HG02973 (cell line): ENCODE data around the gene GPR39.
"Not testable (repeated sequence)": the region's sequence is repeated elsewhere in the genome, so short reads cannot be mapped to it uniquely, and the experiment has no call there.

Source experiments
- ATAC-seq: cut with Tn5 transposase; IDR thresholded peaks from one replicate; pipeline ENCODE4 v1.9.1; 2021; ENCODE audit warnings: moderate library complexity; ENCODE audit not compliant: unreplicated experiment

GPR39 gene

DNA sequence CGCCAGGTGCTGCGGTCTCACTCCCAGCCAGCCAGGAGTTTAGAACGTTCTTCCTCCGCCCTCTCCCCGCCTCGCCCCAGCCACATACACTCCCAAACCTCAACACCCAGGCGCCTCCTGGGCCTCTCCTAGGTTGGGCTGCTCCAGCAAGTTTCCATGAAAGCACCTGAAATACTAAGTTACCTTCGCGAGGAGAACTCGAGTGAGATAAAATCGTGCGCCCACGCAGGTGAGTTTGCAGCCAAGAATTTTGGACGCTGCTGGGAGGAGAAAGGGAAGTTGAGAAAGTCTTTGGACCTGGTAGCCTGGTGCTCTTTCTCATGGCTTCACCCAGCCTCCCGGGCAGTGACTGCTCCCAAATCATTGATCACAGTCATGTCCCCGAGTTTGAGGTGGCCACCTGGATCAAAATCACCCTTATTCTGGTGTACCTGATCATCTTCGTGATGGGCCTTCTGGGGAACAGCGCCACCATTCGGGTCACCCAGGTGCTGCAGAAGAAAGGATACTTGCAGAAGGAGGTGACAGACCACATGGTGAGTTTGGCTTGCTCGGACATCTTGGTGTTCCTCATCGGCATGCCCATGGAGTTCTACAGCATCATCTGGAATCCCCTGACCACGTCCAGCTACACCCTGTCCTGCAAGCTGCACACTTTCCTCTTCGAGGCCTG, at the start of gene GPR39:
TSS of gene GPR39 (plus strand) at position 83 of the 673 bp plus-strand sequence.
- no peak for ATAC-seq

DNA sequence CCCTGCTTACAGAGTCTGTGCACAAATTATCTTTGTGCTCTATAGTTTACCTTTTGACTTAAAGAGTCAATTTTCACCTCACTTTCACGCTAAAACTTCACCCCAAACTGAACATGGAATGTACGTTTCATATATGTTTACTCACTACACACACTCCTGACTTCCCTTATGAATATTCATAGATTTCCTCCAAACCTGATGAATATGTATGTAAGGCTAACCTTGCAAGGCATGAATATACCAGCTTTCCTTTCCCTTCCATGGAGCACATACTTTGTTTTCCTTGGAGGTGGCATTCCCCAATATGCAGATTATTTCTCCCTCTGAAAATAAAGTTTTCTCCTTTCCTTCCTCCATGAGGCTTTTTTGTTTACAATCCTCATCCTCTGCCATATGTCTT, 48.4 kb upstream of the GPR39 start:
- no peak for ATAC-seq

DNA sequence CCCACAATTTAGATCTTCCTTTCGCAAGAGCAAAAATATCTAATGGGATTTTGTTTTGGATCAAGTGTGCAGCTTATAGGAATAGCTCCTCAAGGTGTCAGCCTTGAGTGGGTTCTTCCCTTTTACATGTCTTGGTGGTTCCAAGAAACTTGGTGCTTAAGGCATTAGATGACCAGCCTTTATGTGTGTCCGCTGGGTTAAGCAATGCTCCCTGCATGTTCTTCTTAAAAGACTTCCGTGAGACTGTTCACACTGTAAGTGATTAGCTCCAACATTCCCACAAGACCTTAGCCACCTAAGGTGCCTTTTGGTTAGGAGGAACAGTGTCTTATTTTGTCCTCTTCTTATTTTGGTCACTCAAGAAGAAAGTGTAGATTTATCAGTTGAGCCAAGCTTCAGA, 44.3 kb upstream of the GPR39 start:
- no peak for ATAC-seq

DNA sequence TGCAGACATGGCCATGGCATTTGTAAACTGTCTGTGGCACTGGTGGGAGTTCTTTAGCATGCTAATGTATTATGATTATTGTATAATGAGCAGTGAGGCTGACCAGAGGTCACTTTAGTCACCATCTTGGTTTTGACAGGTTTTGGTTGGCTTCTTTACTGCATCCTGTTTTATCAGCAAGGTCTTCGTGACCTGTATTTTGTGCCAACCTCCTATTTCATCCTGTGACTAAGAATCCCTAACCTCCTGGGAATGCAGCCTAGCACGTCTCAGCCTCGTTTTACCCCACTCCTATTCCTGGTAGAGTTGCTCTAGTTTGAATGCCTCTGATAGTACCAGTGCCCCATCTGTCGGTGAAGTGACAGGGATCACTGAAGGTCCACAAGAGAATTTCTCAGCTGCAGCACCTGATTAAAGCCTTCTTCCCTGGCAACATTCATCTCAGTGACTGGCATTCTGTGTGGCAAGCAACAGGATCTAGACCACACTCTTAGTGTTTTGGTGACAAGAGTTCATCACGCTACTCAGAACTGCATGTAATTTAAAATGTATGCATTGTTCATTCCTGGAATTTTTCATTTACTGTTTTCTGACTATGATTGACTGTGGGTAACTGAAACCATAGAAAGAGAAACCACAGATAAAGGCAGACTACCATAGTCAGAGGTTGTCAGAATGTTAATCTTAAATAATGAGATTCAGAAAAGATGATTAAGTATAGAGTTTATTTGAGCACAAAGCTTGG, 43.0 kb upstream of the GPR39 start:
- ATAC-seq = no peak

DNA sequence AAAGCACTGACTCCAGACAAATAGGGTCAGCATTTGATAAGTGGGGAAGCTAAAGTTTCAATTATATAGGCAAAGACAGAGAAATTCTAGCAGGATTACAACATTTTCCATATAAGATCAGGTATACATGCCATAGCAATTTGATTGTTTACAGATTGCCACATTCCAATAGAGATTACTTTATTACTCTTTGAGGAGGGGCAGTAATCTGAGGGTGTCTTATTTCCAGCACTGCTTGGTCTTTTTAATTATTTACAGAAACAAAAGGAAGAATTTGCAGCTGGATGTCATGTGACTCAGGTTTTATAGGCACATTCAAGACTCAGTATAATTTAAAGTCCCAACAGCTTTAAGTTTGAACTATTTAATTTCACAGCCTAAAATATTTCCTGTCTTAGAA, 42.5 kb upstream of the GPR39 start:
- ATAC-seq = no peak

DNA sequence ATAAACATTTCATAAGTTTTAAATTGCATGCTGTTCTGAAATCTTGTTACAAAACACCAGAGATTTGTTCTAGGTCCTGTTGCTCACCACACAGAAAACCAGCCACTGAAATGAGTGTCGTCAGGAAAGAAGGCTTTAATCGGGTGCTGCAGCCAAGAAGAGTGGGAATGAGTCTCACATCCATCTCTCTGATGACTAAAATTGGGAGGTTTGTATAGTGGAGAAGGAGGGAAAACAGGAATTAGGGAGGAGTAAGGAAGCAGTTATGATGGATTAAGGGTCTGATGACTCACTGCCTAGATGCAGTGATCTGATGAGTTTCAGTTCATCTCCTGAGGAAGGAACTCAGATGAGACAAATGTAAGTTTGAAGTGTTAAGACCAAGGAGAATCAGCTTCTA, 42.1 kb upstream of the GPR39 start:
- no peak for ATAC-seq

DNA sequence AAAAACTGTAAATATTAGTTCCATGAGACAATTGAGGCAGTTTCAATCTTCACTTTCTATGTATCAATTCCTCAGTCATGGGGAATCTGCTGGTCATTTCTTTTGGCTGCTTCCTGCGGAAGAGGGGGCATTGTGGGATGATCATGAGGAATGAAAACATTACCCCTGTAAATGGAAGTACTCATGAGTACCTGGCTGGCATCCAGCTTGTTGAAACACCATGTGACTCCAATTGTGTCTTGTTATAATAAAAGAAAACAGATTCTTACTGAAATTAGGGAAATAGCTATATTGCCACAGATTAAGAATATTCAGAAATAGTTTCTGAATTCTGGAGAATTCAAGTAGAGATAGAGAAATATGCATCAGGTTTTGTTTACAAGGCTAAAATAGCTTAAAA, 41.6 kb upstream of the GPR39 start:
- ATAC-seq = no peak

DNA sequence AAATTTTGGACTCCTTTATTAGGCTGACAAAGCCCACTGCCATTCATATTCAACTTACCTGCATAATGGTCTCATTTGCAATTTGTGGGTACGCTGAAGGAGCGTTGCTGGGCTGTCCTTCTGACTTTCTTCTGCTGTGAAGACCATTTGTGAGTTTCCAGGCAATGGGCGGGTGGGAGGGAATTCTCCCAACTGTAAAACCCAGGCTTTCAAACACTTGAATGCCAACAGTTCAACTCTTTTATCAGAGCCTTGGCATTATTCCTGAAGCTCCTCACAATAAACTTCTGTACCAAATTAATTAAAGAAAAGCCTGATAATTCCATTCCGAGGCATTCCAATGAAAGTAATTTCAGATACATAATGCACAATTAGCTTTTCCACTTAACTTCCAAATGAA, 35.2 kb upstream of the GPR39 start:
- ATAC-seq = no peak

DNA sequence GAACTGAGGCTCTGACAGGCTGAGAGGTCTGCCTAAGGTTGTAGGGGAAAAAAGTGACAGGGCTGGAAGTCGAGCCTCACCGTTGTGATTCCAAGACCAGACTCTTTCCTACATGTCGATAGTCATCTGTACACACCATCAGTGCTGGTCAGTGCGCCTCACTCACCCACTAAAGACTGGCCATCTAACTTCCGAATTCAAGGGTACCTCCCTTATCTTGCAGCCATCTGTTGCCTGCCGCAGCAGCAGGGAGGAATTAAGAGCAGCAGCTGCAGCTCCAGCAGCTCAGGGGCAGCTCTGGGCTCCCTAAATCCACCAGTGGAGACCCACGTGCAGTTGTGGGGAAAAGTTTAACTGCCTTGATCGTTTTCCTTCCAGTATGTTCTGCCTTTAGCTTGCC, 32.6 kb upstream of the GPR39 start:
- no peak for ATAC-seq

DNA sequence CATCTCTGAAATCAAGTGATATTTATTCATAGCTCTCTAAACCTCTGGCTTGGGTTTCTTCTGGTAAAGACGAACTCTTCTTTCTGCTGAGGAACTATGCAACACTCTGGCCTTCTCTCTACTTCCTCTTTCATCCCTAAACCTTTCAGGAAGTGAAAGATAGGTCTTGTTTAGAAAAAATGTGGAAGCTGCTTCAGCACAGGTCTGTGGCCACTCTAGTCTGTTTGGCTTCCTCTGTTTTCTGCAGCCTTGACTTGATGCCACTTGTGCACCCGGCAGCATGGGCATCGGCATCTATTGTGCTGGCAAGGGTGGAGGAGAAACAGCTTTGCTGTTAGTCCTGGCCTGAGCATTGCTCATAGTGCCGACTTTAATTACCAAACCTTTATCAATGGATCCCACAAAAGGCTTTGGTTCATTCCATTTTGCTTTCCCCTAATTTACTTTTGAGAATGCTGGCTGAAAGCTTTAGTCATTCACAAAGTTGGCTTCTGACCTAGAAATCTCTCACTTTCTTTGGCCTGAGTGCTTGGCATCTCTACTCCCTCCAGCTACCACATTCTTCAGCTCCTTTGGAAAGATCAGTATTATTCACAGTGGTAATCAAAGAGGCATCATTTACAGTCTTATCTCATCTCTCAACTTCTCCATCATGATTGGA, 32.0 kb upstream of the GPR39 start:
- ATAC-seq = no peak

DNA sequence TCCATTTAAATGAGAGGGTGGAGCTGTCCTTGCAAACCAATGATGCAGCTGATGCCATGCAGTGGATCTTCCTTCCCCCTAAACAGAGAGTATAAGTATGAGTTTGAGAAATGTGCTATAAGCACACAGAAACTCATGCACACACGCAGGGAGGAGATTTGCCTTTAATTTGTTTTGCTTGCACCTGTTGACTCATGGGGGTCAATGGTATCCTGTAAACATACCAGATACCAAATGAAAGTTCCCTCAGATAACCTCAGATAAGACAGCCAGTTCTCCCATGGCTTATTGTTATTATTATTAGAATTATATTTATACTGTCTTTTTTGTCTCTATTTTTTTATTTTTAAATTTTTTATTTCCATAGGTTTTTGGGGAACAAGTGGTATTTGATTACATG, 29.5 kb upstream of the GPR39 start:
- ATAC-seq = no peak

DNA sequence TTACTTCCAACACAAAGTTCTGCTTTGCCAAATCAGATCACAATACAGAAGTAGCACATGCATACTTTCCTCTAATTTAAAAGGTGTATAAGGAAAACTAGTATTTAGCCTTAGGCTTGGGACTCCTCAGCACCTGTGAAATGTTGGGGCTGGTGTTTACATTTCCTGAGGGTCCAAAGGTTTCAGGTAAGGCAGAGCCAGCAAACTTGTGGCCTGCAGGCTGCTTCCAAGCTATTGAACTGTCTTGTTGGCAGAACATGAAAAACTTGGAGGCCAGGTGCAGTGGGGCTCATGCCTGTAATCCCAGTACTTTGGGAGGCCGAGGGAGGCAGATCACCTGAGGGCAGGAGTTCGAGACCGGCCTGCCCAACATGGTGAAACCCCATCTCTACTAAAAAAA, 26.5 kb upstream of the GPR39 start:
- ATAC-seq = no peak

DNA sequence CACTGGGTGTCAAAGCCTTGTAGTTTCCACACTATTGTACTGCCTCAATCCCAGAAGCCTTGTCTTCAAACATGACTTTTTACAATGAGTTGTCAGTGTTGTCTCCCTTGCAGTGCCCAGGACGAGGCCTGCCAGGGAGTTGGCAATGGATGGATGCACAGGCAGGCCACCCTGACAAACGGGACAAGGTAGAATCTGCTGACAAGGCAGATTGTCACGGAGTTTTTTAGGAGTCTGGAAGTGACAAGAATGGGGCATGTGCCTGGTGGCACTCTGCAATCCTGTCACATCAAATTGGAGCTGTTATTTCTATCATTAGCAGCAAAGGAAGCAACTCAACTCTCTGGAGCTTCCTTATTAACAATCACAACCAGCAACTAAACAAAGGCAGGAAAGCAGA, 25.2 kb upstream of the GPR39 start:
- no peak for ATAC-seq

DNA sequence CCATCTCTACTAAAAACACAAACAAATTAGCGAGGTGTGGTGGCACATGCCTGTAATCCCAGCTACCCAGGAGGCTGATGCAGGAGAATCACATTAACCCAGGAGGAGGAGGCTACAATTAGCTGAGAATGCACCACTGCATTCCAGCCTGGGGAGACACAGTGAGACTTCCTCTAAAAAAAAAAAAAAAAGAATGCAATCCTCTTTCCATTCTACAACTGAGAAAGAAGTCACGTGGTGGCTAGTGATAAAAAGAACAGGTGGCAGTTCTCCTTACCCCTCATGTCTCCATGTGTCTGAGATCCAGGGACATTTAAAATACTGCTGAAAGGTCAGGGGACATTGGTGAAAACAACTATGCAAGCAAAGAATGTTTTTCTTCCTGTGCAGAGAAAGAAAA, 24.4 kb upstream of the GPR39 start:
- ATAC-seq = no peak

DNA sequence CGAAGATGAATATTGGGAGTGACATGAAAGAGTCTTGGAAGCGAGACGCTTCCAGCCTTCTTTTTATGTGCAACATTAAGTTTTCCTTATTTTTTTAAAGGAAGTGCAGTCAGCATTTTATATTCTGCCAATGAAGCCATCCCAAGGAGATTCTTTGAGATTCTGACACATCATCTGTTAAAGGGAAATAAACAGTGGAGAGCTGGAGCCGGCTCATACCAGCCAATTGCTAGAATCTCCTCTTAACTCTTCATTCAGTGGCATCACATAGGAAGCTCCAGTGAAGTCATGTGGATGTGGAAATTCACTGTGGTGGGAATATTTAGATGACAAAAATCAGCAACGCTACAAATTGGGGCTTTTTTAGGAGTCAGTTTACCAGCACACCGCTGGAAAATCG, 23.7 kb upstream of the GPR39 start:
- ATAC-seq = no peak

DNA sequence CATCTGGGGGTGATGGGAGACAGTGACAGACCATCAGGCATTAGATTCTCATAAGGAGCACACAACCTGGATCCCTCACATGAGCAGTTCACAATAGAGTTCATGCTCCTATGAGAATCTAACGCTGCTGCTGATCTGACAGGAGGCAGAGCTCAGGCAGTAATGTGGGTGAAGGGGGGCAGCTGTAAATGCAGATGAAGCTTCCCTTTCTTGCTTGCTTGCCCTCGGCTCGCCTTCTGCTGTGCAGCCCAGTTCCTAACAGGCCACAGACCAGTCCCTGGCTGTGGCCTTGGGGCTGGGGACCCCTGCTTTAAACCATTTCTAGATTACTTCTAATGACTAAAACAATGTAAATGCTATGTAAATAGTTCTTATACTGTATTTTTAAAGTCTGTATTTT, 19.6 kb upstream of the GPR39 start:
- not testable (repeated sequence) for ATAC-seq

DNA sequence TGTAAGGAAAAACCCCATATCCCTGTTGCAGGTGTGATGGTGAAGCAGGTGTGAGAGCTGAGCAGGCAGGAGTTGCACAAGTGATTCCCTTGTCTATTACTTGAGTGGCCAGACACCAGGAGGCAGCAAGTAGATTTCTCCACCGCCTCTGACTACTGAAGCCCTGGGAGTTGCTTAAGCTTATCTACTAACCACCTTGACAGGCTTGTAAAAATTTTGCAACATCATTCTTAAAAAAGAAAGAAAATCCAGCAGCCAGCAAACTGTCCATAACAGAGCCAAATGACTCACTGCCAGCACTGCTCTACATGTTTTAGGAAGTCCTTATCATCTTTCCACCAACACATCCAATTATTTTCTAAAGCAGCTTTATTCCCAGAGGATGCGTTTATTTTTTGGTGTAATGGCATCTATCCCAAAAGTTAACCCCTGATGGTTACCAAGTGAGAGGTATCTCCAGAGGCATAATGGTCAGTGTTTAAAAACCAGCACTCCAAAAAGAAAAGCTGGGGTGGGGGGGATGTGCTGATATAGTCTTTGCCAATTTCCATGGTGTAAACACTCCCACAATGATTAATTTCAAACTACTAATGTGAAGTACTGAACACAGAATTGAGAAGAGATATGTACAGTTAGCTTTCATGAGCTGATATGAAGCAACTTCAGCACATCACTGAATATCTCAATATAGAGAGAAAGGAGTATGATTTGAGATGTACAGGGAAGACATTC, 16.3 kb upstream of the GPR39 start:
- ATAC-seq = no peak

DNA sequence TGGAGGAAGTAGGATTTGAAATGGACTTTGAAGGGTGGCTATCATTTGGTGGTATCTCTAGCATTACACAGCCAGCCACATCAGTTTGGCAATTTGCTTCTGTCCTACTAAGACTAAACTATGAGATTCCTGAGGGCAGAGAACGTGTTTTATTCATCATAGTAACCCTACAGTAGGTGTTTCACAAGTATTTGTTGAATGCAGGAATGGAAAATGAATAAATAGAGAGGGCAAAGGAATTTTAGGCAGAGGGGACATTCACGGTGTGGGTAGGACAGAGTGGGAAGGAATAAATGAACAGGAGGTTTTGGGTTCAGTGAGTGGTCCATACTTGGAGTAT, 15.7 kb upstream of the GPR39 start:
- ATAC-seq = no peak

DNA sequence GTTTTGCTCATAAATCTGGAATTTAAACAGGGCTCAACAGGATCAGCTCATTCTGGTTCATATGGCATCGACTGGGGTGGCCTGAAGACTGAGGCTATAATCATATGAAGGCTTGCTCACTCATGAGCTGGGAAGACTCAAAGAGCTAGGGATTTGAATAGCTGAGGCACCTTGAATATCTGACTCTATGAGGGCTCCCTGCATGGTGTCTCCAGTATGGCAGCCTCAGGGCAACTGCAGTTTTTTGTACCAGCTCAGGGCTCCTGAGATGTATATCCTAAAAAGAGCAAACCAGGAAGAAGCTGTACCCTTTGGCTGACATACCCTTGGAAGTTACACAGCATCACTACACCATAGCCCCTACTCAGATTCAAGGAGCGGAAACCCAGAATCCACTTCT, 15.3 kb upstream of the GPR39 start:
- ATAC-seq = no peak

DNA sequence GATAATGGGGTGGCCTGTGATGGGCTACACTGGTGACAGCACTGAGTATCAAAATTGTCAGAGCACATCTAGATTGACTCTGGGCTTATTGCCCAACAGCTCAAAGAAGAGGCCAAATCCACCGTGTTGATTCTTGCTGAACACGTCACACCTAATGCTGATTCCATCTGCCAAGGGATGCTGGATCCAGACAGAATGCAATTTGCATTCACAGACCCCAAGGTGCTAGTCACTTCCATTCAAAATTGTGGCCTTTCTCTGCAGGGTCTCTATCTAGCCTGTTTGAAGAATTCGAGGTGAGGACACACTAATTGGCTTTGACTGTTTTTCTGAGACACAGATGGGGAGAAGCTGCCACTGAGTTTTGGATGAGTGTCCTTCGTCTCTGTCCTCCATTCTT, 13.5 kb upstream of the GPR39 start:
- no peak for ATAC-seq

DNA sequence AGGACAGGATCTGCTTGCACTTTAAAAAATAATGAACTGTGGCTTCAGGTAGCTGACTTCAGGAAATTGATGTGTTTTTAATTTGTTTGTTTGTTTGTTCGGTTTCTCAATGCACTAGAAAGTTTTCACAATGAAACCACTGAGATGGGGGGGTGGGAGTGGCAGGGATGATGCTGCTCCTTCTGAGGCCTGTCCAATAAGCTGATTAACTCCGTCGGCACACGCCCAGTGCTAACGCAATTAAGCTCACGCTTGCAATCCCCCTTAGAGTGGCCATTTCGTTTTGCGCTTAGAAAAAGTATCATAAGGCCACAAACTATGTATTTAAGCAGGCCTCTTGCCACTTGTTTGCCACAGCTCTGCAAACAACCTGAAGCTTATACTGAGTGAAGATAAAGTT, 12.5 kb upstream of the GPR39 start:
- no peak for ATAC-seq

DNA sequence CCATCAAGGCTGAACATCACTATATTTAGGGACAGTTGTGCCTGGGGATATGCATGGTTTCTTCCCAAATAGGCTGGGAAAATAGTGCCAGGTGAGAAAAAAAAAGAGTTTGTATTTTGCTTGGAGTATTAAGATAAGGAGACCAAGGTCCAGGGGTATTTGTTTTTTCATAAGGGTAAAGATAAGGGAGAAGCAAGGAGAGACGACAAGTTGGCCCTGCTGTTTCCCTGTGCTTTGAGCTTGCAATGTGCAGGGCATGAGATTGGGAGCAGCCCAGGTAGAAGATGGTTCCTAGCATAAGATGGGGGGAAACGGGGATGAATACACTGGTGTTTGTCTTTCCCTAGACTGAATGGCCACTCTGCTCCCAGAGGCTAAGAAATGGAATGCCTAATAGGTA, 8.8 kb upstream of the GPR39 start:
- ATAC-seq = no peak
